Stimulated activated CD8-positive, alpha-beta memory T cell treated with anti-CD3 and anti-CD28 coated beads, Interleukin-15, amount 100 ng/mL, for 4 hours (primary cell): Measurements from ENCODE around the gene MAN1C1.

Experiments
- DNase-seq, 2 donors: peaks; one replicate each; pipeline ENCODE4 v3.0.0-alpha.2; 2020; ENCODE audit warnings: low read depth in 2 of 2

The MAN1C1 gene

DNA sequence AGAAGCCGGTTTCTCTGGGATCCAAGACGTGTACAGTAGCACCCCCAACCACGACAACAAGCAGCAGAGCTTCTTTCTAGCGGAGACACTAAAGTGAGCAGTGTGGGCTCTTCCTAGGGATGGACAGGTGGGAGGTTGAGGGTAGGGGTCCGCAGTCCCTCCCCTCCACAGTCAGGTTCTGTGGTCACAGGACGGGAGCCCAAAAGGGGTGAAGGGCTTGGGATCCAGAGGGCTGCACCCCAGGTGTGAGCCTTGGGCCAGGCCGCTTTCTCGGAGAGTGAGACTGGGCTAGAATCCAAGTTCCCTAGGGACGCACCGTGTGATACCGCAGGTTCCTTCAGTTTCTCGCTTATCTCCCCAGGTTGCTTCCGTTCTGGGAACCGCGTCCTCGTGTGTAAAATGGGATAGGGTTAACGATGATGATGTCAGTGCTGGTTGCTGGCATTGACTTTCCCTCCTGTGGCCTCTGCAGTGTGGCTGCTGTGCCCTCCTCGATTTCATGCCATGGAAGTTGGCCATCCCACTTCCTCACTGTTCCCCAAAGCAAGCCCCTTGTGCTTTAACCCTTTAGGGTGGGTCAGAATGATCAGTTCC, 166.1 kb downstream of the MAN1C1 start:
- DNase-seq, result no peak

DNA sequence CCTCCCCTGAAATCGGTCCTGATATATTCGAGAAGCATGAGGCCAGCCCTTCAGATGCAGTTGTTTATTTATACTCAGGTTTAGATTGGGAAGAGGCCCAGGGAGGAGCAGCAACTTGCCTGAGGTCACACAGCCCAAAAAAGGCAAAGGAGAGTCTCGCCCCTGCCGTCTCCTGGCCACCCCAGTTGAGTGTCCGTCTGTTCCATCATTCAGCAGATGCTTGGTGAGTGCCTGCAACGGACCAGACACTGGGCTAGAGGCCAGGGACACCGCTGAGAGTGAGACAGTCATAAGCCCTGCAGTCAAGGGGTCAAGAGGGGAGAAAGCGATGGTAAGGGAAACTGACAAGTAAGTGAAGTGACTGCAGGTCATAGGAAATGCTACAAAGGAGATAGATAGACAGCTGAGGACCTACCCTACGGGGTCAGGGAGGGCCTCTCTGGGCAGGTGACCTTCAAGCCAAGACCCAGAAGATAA, 168.0 kb downstream of the MAN1C1 start:
- no peak for DNase-seq

GRCh38 chr1:25785333-25786067, 168.9 kb downstream of the MAN1C1 start:
- DNase-seq, result no peak

DNA sequence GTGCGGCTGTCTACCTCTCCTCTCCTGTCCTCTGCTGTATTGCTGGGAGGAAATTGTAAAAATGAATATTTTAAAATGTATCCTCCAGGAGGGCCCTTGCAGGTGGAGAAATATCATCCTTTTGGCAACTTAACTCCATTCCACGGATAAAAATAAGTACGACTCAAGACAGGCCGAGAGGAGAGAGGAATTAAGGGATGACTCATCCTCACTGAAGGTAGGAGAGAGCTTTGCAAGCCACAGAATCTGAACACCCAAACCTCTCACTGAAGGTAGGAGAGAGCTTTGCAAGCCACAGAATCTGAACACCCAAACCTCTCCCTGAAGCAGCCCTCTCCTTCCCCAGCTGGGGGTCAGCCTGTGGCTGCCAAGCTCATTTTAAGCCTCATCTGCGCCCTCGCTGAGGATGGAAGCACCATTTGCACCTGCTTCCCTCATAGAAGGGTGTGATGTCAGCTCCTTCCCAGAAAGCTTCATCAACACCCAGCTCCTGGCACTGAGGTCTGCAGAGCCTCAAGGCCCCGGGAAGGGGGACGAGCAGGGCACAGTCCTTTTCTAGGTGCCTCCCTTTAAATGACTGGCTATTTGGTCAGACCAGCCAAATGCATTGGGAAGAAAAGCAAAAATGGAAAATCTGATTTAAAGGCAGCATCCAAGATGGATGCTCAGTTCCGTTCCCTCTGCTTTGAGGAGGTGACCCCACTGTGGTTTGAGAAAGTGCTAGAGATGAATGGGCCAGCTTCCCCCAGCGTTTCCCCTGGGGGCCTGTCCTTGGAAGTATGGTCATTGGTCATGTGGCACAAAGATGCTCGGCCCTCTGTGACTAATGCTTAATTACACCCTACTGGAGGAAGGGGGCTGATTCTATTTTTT, 170.5 kb downstream of the MAN1C1 start:
- no peak for DNase-seq

DNA sequence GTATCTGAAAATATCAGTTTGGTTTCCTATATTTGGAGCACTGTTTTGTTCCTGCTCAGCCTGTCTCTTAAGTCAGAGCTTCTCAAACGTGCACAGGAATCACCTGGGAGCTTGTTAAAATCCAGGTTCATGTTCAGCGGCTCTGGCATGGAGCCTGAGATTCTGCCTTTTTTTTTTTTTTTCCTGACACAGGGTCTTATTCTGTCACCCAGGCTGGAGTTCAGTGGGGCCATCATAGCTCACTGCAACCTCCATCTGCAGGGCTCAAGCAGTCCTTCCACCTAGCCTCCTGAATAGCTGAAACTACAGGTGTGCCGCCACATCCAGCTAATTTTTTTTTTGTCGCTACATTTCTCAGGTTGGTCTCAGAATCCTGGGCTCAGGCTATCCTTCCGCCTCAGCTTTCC, 171.2 kb downstream of the MAN1C1 start:
- no peak for DNase-seq

- no peak for DNase-seq
Measured at GRCh38 chr1:25790472-25790871, 173.9 kb downstream of the MAN1C1 start.

DNA sequence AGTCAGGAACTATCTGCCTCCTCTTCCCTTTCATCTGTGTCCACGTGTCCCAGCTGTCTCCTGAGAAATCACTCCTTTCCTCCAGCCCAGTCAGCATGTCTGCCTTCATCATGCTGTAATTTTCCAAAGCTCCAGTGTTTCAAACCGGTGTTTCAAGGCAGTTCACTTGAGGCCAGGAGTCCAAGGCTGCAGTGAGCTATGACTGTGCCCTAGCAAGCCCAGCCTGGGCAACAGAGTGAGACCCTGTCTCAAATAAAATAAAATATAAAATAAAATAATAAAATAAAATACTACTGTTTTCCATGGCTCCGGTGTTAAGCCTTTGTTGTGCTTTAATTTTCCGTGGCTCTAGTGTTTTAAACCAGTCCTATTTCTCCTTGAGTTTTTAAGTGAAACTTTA, 175.5 kb downstream of the MAN1C1 start:
- DNase-seq, result no peak

- DNase-seq, result no peak
Measured at GRCh38 chr1:25793585-25794170, 177.1 kb downstream of the MAN1C1 start.

- DNase-seq, result no peak
Measured at GRCh38 chr1:25794325-25794724, 177.7 kb downstream of the MAN1C1 start.

DNA sequence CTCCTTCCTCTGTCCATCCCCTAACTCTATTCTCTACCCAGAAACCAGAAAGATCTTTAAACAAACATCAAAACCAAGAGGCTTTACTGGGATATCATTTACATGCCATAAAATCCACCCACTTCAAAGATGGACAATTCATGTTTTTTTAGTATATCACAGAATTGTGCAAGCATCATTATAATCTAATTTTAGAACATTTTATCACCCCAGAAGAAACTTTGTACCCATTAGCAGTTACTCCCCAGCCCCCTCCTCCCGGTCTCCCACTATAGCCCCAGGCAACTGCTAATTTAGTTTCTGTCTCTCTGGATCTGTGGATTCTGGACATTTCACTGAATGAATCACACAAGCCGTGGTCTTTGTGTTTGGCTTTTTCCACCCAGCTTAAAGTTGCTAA, 178.6 kb downstream of the MAN1C1 start:
- DNase-seq, result no peak

DNA sequence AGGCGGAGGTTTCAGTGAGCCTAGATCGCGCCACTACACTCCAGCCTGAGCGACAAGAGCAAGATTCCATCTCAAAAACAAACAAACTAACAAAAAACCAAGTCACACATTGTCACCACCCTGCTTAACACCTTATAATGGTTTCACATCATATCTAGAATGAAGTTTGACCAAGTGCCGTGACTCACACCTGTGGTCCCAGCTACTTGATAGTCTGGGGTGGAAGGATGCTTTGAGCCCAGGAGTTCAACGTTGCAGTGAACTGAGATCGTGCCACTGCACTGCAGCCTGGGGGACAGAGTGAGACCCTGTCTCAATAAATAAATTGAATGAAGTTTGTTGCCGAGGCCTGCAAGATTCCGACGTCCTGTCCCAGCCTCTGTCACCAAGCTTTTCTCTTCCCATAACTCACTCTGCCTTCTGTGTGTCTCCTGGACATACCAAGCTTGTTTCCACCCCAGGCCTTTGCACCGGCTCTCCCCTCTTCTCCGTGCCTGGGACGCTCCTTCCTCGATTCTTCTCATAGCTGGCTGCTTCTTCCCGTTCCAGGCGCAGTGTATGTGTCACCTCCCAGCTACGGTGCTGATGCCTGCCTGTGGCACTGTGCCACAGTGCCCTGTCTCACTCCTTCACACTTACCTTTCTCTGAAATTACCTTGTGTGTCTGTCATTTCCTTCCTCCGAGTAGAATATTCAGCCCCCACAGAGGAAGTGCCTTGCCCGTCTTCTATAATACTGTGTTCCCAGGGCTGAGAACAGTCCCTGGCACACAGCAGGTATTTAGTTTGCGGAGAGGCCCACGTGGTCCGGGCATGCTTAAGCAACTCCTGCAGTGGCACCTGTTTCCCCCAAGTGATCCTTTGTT, 179.6 kb downstream of the MAN1C1 start:
- DNase-seq, result no peak

GRCh38 chr1:25796811-25797458, 180.3 kb downstream of the MAN1C1 start:
- DNase-seq, result peak; percentile 49 to 68

- no peak for DNase-seq
Measured at GRCh38 chr1:25797939-25798338, 181.3 kb downstream of the MAN1C1 start.

DNA sequence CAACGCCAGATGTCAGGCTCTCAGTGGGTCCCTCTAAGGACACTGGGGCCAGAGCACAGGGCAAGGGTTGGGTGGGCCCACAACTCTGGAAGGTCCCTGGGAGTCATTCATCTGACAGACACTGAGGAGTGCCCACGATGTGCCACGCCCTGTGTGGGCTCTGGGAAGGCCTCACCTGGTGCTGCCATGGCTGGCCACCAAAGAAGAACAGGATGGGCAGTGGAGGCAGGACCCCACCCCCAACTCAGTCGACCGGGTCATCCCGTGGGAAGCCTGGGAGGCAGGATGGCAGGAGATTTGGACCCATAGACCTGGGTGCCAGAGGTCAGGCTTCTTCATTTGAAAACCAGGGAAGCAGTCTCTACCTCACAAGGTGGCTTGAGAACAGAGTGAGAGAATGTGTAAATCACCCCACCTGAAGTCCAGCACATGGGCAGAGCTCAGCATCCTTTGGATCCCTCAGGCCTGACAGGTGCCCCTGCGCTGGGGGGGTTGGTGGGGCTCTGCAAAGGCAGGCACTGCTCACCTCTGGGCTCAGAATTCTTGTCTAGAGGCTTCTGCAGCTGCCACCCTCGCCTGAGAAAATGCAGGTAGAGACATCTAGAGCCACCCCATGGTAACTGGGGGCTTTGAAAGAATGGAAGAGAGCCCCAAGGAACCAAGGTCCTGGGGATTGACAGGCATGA, 182.2 kb downstream of the MAN1C1 start:
- DNase-seq, result no peak

DNA sequence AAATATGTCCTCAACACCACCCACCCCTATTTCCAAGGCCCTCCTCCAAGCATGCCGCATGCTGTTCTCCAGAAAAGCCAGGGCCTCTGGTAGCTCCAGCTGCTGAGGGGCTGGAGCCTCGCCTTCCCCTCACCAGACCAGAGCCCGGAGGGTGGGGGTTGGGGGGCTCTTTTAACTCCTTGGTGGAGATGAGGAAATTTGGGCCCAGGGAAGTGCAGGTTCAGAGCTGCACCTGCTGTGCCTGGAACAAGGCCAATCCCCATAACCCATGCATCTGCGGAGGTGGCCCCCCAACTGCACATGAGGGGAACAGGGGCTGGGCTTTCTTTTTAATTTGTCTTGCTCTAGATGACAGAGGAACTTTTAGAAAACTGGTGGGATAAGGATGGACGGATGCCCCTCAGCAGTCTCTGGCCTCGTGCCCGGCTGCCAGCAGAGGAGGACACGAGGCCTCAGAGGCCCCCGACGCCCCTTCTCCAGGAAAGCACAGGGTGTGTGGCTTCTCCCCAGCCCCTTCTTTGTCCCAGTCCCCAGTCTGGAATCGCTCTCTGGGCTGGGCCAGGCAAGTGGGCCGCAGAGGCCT, 182.9 kb downstream of the MAN1C1 start:
- no peak for DNase-seq

GRCh38 chr1:25799935-25800702, 183.5 kb downstream of the MAN1C1 start, which contains the start of gene SELENON:
Gene SELENON, plus strand, starts transcription at chr1:25800193. Its CDS starts 38 bp downstream, at chr1:25800231.
- DNase-seq, result no peak

GRCh38 chr1:25800703-25801377, 184.2 kb downstream of the MAN1C1 start:
- DNase-seq, result no peak

GRCh38 chr1:25802915-25803314, 186.3 kb downstream of the MAN1C1 start:
- DNase-seq, result no peak
